Caco-2 (cell line): Measurements from ENCODE around the gene ADGRV1. TPM values are rescaled to one million over a fixed set of nuclear protein-coding genes. Genes with fewer than 3 reads are reported as not detected.

Experiments used
- BruUV-seq: library from RNA; stranded (reverse); fragments of 400-500 nt; replicated peaks from 2 replicates; lab custom pipeline; 2021; lab: Mats Ljungman, UMichigan
- CTCF ChIA-PET: fragments of 300-600 bp; sonication (Branson Sonifier 250); formaldehyde crosslinking; loops from one replicate; lab custom pipeline; 2022; ENCODE audit warnings: antibody characterized with exemption; lab: Charles Lee
- POLR2A ChIA-PET: fragments of 300-600 bp; sonication (Branson Sonifier 250); formaldehyde crosslinking; loops from one replicate; lab custom pipeline; 2022; ENCODE audit warnings: antibody characterized with exemption; lab: Charles Lee
- DNase-seq, 2 experiments: peaks; one replicate each; pipeline versions ENCODE4 v3.0.0 to v3.0.0-alpha.2; 2020 to 2022
- H3K27me3 ChIP-seq: replicated peaks from 2 replicates; pipeline ENCODE4 v1.6.0; 2011; ENCODE audit warnings: low read length; ENCODE audit not compliant: control insufficient read depth, insufficient read depth
- H3K36me3 ChIP-seq: 2 replicates; pipeline ENCODE4 v1.5.1; 2011; ENCODE audit warnings: low read length; ENCODE audit not compliant: control insufficient read depth, insufficient read depth
- H3K4me1 ChIP-seq: fragments of 250-450 bp; sonication (Bioruptor Pico); 2 replicates; pipeline ENCODE4 v1.5.1; 2020; ENCODE audit warnings: mild to moderate bottlenecking
- H3K4me3 ChIP-seq: 2 replicates; pipeline ENCODE4 v1.5.1; 2011; ENCODE audit warnings: low read depth, mild to moderate bottlenecking, control low read depth, low read length
- H3K9me3 ChIP-seq: fragments of 250-450 bp; sonication (Bioruptor Pico); 2 replicates; pipeline ENCODE4 v1.5.1; 2020; ENCODE audit warnings: mild to moderate bottlenecking, moderate library complexity
- H3K27ac Mint-ChIP-seq: one replicate; pipeline ENCODE4 v1.8.0; 2022; ENCODE audit warnings: mixed read lengths; ENCODE audit not compliant: unreplicated experiment
- H3K27me3 Mint-ChIP-seq: one replicate; pipeline ENCODE4 v1.8.0; 2022; ENCODE audit warnings: mixed read lengths; ENCODE audit not compliant: insufficient read depth, unreplicated experiment
- H3K36me3 Mint-ChIP-seq: one replicate; pipeline ENCODE4 v1.8.0; 2022; ENCODE audit warnings: mild to moderate bottlenecking, mixed read lengths; ENCODE audit not compliant: insufficient read depth, unreplicated experiment
- H3K4me1 Mint-ChIP-seq: one replicate; pipeline ENCODE4 v1.8.0; 2022; ENCODE audit warnings: low read depth, mixed read lengths; ENCODE audit not compliant: unreplicated experiment
- H3K4me3 Mint-ChIP-seq: one replicate; pipeline ENCODE4 v1.8.0; 2022; ENCODE audit warnings: mild to moderate bottlenecking, moderate library complexity, mixed read lengths; ENCODE audit not compliant: unreplicated experiment
- H3K9me3 Mint-ChIP-seq: one replicate; pipeline ENCODE4 v1.8.0; 2022; ENCODE audit warnings: mixed read lengths; ENCODE audit not compliant: unreplicated experiment
- intact Hi-C: fragments of 100-400 bp; cut with micrococcal nuclease; formaldehyde crosslinking; loops from one replicate; pipeline ENCODE4 v1.10.0; 2022; ENCODE audit not compliant: unreplicated experiment
- total RNA-seq: library from RNA; stranded (reverse); gene quantifications from 2 replicates; pipeline ENCODE4 v1.2.3, GENCODE V29; 2022
- TF ChIP-seq, protein P1 (sequence below), 2 experiments: fragments of 200-600 bp in 1 of 2; IDR thresholded peaks; 1 replicate in 1 of 2; 2 replicates in 1 of 2; pipeline versions ENCODE4 v1.5.1 to v1.8.0; 2011 to 2022; ENCODE audit warnings: antibody characterized with exemption in 1 of 2, control low read depth in 1 of 2, inconsistent platforms in 1 of 2, low read depth in 1 of 2, low read length in 1 of 2, mild to moderate bottlenecking in 1 of 2, moderate library complexity in 1 of 2; ENCODE audit not compliant: insufficient read depth in 1 of 2, severe bottlenecking in 1 of 2, unreplicated experiment in 1 of 2

The ADGRV1 gene
- total RNA-seq, 1 experiment from 2014 or later, result 23.2 TPM

- H3K9me3 ChIP-seq, result no peaks in the 10 kb centered on the region
- H3K9me3 Mint-ChIP-seq, result no peaks in the 10 kb centered on the region
- TF ChIP-seq, protein P1, sequence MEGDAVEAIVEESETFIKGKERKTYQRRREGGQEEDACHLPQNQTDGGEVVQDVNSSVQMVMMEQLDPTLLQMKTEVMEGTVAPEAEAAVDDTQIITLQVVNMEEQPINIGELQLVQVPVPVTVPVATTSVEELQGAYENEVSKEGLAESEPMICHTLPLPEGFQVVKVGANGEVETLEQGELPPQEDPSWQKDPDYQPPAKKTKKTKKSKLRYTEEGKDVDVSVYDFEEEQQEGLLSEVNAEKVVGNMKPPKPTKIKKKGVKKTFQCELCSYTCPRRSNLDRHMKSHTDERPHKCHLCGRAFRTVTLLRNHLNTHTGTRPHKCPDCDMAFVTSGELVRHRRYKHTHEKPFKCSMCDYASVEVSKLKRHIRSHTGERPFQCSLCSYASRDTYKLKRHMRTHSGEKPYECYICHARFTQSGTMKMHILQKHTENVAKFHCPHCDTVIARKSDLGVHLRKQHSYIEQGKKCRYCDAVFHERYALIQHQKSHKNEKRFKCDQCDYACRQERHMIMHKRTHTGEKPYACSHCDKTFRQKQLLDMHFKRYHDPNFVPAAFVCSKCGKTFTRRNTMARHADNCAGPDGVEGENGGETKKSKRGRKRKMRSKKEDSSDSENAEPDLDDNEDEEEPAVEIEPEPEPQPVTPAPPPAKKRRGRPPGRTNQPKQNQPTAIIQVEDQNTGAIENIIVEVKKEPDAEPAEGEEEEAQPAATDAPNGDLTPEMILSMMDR (IDR thresholded peaks at IDR 0.05; ENCODE audit: insufficient read depth in 1 of 2, low read depth in 1 of 2, low read length in 1 of 2, severe bottlenecking in 1 of 2, unreplicated experiment in 1 of 2), result no peak
- peaks cover 12% of the 10 kb centered on the region for H3K36me3 Mint-ChIP-seq
- H3K4me1 Mint-ChIP-seq, result peaks cover 15% of the 10 kb centered on the region
- H3K27ac Mint-ChIP-seq, result no peak overlapping the region
- H3K27me3 Mint-ChIP-seq, result no peaks in the 10 kb centered on the region
- no peak overlapping the region for H3K4me3 Mint-ChIP-seq
- no peak overlapping the region for H3K4me3 ChIP-seq
- BruUV-seq, result no TSS peak
- no peaks in the 10 kb centered on the region for H3K27me3 ChIP-seq
- ChIA-PET POLR2A (no interaction called here), CTCF (no interaction called here)
- intact Hi-C loops, result no loop called here
- H3K4me1 ChIP-seq, result 0 out of 2 replicates have a peak, but pooled peaks cover 8% of the 10 kb centered on the region
- DNase-seq, result no peak
- H3K36me3 ChIP-seq, result no peaks in the 10 kb centered on the region; the same call in 1 of the 2 replicates
Measured at GRCh38 chr5:90514520-90514919, 44.1 kb upstream of the ADGRV1 start.

DNA sequence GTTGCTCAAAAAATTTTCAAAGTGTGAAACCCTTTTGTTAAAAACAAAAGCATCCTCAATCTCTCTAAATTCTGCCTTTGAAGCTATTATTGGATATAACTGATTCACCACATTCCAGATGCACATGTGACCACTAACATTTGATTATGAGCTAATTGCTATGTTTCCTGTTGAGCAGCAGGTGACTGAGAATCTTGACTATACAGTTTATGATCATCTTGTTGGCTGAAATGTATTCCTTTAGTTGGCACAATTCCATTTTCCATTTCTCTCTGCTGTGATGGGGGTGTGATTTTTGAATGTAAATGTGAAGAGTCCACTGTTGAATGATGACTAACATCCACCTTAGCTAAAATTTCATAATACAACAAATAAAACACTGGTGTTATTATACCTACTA is 39.9 kb upstream of the ADGRV1 start:
- CTCF ChIA-PET, result interaction anchor here (0.6 kb wide), 2 partner anchors 8 to 48 kb away, joined by 3 read pairs; no protein-coding TSS in a partner anchor
- POLR2A ChIA-PET, result no interaction called here
- H3K36me3 ChIP-seq, result no peaks in the 10 kb centered on the region; the same call in 1 of the 2 replicates
- Mint-ChIP-seq H3K36me3 (peaks cover 18% of the 10 kb centered on the region), H3K9me3 (no peaks in the 10 kb centered on the region), H3K4me1 (peaks cover 15% of the 10 kb centered on the region), H3K4me3 (no peak overlapping the region), H3K27me3 (no peaks in the 10 kb centered on the region), H3K27ac (no peak overlapping the region)
- H3K4me1 ChIP-seq, result 0 out of 2 replicates have a peak, but pooled peaks cover 7% of the 10 kb centered on the region
- no peaks in the 10 kb centered on the region for H3K9me3 ChIP-seq
- TF ChIP-seq, protein P1 (IDR thresholded peaks at IDR 0.05; ENCODE audit: insufficient read depth in 1 of 2, low read depth in 1 of 2, low read length in 1 of 2, severe bottlenecking in 1 of 2, unreplicated experiment in 1 of 2), result no peak
- H3K4me3 ChIP-seq, result no peak overlapping the region
- no peaks in the 10 kb centered on the region for H3K27me3 ChIP-seq
- no peak for DNase-seq
- no TSS peak for BruUV-seq
- intact Hi-C loops, result no loop called here

- TF ChIP-seq, protein P1 (IDR thresholded peaks at IDR 0.05; ENCODE audit: insufficient read depth in 1 of 2, low read depth in 1 of 2, low read length in 1 of 2, severe bottlenecking in 1 of 2, unreplicated experiment in 1 of 2), result no peak
- ChIA-PET CTCF (interaction anchor here (0.6 kb wide), 1 partner anchor 9 kb away, joined by 3 read pairs; no protein-coding TSS in a partner anchor), POLR2A (no interaction called here)
- Histone ChIP-seq H3K9me3 (no peaks in the 10 kb centered on the region), H3K27me3 (no peaks in the 10 kb centered on the region), H3K4me1 (0 out of 2 replicates have a peak, but pooled peaks cover 2% of the 10 kb centered on the region), H3K4me3 (no peak overlapping the region), H3K36me3 (no peaks in the 10 kb centered on the region; the same call in 1 of the 2 replicates)
- DNase-seq, result no peak
- no peak overlapping the region for H3K27ac Mint-ChIP-seq
- BruUV-seq, result no TSS peak
- H3K4me3 Mint-ChIP-seq, result no peak overlapping the region
- intact Hi-C loops, result no loop called here
- H3K9me3 Mint-ChIP-seq, result no peaks in the 10 kb centered on the region
- H3K4me1 Mint-ChIP-seq, result peaks cover 15% of the 10 kb centered on the region
- peaks cover 18% of the 10 kb centered on the region for H3K36me3 Mint-ChIP-seq
- H3K27me3 Mint-ChIP-seq, result no peaks in the 10 kb centered on the region
Measured at GRCh38 chr5:90519081-90519480, 39.5 kb upstream of the ADGRV1 start.
